ENCODE data around the gene DOK6.

- TF ChIP-seq TAF1 (IDR thresholded peaks at IDR 0.05; ENCODE audit: borderline replicate concordance, insufficient read depth, low read length) (no peak), POLR2AphosphoS5 (IDR thresholded peaks at IDR 0.05; ENCODE audit: low read depth, low read length) (no peak)
- TF ChIP-seq, protein P1, sequence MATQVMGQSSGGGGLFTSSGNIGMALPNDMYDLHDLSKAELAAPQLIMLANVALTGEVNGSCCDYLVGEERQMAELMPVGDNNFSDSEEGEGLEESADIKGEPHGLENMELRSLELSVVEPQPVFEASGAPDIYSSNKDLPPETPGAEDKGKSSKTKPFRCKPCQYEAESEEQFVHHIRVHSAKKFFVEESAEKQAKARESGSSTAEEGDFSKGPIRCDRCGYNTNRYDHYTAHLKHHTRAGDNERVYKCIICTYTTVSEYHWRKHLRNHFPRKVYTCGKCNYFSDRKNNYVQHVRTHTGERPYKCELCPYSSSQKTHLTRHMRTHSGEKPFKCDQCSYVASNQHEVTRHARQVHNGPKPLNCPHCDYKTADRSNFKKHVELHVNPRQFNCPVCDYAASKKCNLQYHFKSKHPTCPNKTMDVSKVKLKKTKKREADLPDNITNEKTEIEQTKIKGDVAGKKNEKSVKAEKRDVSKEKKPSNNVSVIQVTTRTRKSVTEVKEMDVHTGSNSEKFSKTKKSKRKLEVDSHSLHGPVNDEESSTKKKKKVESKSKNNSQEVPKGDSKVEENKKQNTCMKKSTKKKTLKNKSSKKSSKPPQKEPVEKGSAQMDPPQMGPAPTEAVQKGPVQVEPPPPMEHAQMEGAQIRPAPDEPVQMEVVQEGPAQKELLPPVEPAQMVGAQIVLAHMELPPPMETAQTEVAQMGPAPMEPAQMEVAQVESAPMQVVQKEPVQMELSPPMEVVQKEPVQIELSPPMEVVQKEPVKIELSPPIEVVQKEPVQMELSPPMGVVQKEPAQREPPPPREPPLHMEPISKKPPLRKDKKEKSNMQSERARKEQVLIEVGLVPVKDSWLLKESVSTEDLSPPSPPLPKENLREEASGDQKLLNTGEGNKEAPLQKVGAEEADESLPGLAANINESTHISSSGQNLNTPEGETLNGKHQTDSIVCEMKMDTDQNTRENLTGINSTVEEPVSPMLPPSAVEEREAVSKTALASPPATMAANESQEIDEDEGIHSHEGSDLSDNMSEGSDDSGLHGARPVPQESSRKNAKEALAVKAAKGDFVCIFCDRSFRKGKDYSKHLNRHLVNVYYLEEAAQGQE (IDR thresholded peaks at IDR 0.05; ENCODE audit: insufficient read depth in 1 of 2, low read depth in 2 of 2, low read length in 2 of 2), result no peak
These were observed 385.7 kb downstream of the DOK6 start for GRCh38 chr18:69786427-69786826.

All from PFSK-1 (cell line).